Non-pigmented ciliary epithelial cell (primary cell): ENCODE measurements around the gene GPR152.

Source experiments
- DNase-seq: peaks from one replicate; pipeline ENCODE4 v3.0.0-alpha.2; 2010; ENCODE audit warnings: low read depth

Gene GPR152

GRCh38 chr11:67464411-67465188 lies 12.1 kb upstream of the GPR152 start:
- DNase-seq: peak; percentile 17

GRCh38 chr11:67463680-67464410 lies 11.3 kb upstream of the GPR152 start:
- DNase-seq: no peak

- no peak for DNase-seq
Observed at GRCh38 chr11:67463186-67463585, 10.7 kb upstream of the GPR152 start.

GRCh38 chr11:67458266-67458665 lies 5.7 kb upstream of the GPR152 start:
- DNase-seq: no peak

- DNase-seq: no peak
Observed at GRCh38 chr11:67457453-67457852, 4.9 kb upstream of the GPR152 start.

- no peak for DNase-seq
Observed at GRCh38 chr11:67456068-67456705, 3.7 kb upstream of the GPR152 start.

GRCh38 chr11:67455054-67455453 lies 2.5 kb upstream of the GPR152 start, which contains the start of gene CABP4:
Gene CABP4, plus strand, starts transcription at chr11:67455354. Its CDS starts 70 bp downstream, at chr11:67455424.
- no peak for DNase-seq

- no peak for DNase-seq
Observed at GRCh38 chr11:67453816-67454732, 1.5 kb upstream of the GPR152 start.

- DNase-seq: no peak
Observed at GRCh38 chr11:67451658-67451976, 912 bp downstream of the GPR152 start.

- DNase-seq: no peak
Observed at GRCh38 chr11:67450796-67451657, 1.5 kb downstream of the GPR152 start.

GRCh38 chr11:67449116-67449844 lies 3.2 kb downstream of the GPR152 start:
- no peak for DNase-seq

- DNase-seq: no peak
Observed at GRCh38 chr11:67448220-67448609, 4.3 kb downstream of the GPR152 start.

- no peak for DNase-seq
Observed at GRCh38 chr11:67445515-67445914, 7.0 kb downstream of the GPR152 start.

- DNase-seq: no peak
Observed at GRCh38 chr11:67442504-67443404, 9.8 kb downstream of the GPR152 start.

- DNase-seq: no peak
Observed at GRCh38 chr11:67441731-67442351, 10.7 kb downstream of the GPR152 start.

- DNase-seq: no peak
Observed at GRCh38 chr11:67441098-67441563, 11.4 kb downstream of the GPR152 start.

- DNase-seq: no peak
Observed at GRCh38 chr11:67440229-67441097, 12.1 kb downstream of the GPR152 start.
